Dermis blood vessel endothelial cell (primary cell): ENCODE data around the gene KRT37. TPM values are rescaled to one million over a fixed set of nuclear protein-coding genes. Genes with fewer than 3 reads are reported as not detected.
A peak's percentile ranks its signal among the peaks of the same experiment; 100 is the strongest.
"Not testable (repeated sequence)": the region's sequence is repeated elsewhere in the genome, so short reads cannot be mapped to it uniquely, and the experiment has no call there.

Source experiments
- DNase-seq: peaks from one replicate; pipeline ENCODE4 v3.0.0; 2010
- total RNA-seq: library from RNA; depleted of rRNA; stranded (reverse); fragments of >200 nt; gene quantifications from 2 replicates; pipeline ENCODE4 v1.2.3, GENCODE V29; 2014

The KRT37 gene
- total RNA-seq, 1 donor from 2014 or later: not detected

GRCh38 chr17:41403404-41404023 is 20.9 kb downstream of the KRT37 start:
- DNase-seq: peak; percentile 64

DNA sequence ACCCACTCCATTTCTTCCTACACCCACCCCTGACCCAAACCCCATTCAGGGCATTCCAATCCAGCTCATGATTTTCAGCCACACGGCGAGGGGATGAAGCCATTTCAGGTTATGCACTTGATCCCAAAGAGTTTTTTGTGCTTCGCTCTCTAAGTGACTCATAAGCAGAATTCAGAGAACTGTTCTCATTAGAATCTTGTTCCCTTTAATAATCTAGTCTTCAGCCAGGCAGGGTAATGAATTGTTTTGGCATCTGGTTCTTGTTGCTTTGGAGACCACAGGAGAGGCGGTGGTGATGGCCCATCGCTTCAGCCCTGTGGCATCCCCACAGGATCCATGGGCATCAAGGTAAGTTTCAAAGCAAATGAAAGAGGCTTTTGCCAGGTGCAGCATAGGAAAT is 22.2 kb downstream of the KRT37 start:
- no peak for DNase-seq

GRCh38 chr17:41396996-41397660 is 27.3 kb downstream of the KRT37 start, which contains the start of gene KRT31:
KRT31 (minus strand) TSS chr17:41397608; CDS start chr17:41397539, 69 bp downstream.
- no peak for DNase-seq

- no peak for DNase-seq
Observed at GRCh38 chr17:41396340-41396739, 28.0 kb downstream of the KRT37 start.

DNA sequence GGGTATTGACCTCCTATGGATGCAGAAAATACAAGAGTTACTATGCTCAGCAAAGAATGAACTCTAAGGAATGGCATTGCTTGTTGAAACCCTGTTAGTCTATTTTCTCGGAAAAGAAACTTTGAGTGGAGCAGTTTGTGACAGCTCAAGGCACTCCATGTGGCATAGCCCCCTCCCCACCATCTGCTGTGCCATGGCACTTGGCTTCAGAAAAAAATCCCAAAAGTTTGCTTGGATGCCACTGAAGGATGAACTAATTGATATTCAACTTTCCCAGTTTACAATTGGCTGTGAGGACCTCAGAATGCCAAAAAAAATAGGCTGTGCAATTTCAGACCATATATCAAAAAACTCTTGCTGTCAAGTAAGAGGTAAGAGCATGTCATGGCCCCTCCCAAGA is 28.8 kb downstream of the KRT37 start:
- DNase-seq: no peak

DNA sequence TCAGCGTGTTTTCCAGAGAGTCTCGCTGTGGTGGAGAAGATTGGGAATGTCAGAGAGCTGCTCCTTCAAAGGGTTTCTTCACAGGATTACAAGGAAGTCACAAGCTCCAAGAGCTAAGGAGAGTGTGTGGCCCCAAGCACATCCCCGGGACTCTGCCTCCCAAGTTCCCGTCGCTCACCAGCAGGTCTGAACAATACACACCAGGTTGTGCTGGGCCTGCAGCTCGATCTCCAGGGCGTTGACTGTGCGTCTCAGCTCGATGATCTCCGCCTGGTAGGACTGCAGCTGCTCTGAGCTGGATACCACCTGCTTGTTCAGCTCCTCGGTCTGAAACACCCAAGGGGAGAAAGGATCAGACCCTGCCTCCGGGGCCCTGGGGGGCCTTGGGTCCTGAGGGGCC is 29.3 kb downstream of the KRT37 start:
- not testable (repeated sequence) for DNase-seq

DNA sequence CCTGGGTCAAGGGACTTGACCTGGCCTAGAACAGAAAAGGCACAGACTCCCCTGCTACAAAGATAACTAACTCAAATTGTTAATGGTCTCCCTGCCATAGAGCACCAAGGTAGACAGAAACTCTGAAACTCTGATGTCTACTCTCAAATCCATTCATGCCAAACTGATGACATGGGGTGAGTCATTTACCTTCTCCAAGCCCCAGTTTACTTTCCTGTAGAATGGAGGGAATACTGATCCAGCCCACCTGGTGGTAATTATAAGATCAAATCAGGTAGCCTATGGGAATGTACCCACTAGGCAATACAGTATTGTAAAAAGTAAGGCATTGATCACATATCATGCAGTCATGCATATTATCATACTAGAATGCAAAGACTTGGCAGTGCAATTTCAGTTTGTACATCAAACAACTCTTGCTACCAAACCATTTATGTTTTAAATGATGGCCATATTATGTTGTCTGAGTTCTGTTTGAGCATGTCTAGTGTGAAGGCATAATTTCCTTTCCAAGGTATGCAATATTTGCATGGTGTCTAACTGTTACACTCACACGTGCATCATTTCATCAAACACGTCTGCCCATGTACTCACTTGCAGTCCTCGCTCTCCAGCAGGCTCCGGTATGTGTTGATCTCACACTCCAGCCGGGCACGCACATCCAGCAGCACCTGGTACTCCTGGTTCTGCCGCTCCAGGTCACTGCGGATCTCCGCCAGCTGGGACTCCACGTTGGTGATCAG is 30.0 kb downstream of the KRT37 start:
- DNase-seq: no peak

DNA sequence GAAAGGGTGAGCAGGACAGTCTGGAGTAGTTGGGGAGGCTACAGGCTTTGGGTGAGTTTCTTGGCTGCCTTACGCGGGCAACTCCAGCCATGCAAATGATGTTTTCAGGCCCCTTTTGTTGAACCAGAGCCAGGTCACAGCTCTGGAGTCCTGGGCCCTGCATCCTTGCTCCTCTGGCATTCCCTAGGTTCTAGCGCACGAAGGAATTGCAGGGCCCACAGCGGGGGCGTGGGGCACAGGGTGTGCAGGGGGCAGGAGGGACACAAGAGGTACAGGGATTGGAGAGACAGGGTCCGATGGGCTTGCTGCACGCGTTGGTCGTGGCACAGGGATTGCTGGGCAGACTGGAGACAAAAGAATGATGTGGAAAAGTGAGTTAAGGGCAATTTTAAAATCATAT is 30.6 kb downstream of the KRT37 start:
- DNase-seq: no peak

DNA sequence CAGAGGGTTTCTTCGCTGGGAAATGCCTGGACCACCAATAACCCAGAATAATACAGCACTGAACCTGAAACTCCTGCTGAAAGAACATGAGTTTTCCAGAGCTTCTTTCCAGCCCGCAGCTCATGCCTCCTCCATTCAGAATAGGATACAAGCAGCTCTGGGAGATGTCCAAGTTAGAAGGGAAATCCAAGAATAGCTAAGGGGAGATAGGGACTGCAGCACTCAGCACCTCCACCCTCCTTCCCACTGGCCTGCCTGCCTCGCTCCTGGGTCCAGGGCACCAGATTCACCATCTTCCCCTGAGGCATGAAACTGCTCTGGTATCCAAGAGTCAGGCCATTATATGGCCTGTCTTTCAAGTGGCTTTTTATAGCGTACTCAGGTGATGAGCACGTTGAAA is 31.1 kb downstream of the KRT37 start:
- DNase-seq: no peak

DNA sequence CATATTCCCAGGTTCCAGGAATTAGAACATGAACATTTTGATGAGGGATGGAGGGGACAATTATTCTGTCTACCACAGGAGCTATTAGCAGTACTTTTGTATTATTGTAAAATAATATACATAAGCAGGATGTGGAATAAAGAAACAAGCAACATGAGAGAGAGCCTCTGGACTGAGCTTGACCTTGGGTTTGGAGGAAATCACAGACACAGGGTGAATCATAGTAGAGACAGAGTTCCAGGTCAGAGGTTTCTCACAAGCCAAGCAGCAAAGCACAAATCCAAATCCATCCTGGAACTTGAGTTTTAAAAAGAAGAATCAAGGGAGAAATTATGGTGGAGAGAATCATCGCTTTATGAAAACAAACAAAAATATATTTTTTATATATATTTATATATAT is 32.1 kb downstream of the KRT37 start:
- no peak for DNase-seq

DNA sequence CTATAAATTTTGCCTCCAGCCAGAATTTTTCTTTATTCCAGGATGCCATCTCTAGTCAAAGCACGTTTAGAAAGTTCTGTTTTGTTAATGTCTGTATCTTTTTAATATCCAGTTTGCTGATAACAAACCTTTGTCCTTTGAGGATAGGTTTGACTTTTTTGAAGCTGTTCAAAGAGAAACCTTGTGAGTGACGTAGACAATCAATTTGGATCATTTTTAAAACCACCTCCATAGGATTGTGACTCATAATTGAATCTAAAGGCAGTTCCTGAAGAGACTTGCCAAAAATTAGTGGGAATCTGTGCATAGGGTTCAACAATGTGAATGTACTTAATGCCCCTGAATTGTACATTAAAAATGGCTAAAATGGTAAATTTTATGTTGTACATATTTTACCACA is 32.9 kb downstream of the KRT37 start:
- DNase-seq: no peak

DNA sequence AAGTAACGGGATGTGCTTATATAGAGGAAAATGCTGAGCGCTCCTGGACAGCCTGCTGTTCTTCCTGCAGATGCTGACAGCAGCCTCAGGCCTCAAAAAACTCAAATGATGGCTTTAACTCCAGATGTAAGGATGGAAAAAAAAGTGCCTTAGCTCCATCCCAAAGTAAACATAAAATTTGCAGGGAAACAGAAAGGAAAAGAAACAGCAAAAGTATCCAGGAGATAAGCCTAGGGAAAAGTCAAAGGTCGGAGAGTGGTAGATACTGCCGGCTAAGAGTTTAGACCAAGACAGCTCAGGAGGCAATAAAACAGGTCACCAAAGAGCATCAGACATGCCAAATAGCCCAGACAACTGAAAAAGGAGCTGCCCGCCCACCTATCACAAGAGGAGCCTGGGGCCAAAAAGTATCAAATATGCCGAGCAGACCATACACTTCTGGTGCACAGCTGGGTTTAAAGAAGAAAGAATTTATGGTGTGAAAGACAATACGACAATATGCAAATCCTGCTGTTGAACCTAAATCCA is 33.9 kb downstream of the KRT37 start:
- no peak for DNase-seq

DNA sequence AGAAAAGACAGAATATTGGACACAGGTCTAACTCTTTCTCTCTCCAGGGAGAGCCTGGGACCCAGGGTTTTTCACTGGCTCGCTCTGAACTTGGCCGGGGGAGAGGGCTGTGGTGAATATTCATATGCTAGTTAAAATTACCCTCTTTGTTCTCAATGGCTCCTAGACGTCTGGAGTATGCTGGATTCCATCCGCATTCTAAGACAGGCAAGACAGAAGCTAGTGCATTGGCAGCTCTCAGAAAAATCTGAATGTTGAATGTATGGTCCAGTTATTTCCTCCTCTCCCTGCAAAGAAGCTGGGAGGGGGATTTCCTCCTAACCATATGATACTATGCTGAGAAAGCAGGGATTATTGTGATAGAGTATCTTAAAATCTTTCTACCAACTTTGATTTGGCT is 36.7 kb downstream of the KRT37 start:
- DNase-seq: no peak

GRCh38 chr17:41386227-41386626 is 38.2 kb downstream of the KRT37 start:
- DNase-seq: no peak

GRCh38 chr17:41383690-41384089 is 40.7 kb downstream of the KRT37 start:
- no peak for DNase-seq

DNA sequence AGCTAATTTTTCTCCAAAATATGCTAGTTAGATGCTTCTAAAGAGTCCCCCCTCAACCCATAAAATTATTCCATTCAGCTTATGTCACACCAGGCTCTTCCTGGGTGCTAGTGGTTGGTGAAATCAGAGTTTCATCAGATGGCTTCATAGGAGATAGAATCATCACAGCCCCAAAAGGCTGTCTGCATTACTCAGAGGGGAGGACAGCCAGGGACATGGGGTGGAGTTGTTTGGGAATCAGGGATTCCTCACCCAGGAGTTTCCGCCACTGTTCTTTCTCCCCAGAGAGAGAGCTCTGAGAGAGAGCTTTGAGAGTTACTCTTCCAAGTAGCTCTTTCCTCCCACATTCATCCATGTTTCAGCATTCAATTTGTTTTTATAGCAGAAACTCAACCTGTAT is 42.0 kb downstream of the KRT37 start:
- no peak for DNase-seq

- not testable (repeated sequence) for DNase-seq
Observed at GRCh38 chr17:41381943-41382342, 42.4 kb downstream of the KRT37 start, which contains the start of gene KRT34. KRT34 (minus strand) TSS chr17:41382306; CDS start chr17:41382246, 60 bp downstream.

DNA sequence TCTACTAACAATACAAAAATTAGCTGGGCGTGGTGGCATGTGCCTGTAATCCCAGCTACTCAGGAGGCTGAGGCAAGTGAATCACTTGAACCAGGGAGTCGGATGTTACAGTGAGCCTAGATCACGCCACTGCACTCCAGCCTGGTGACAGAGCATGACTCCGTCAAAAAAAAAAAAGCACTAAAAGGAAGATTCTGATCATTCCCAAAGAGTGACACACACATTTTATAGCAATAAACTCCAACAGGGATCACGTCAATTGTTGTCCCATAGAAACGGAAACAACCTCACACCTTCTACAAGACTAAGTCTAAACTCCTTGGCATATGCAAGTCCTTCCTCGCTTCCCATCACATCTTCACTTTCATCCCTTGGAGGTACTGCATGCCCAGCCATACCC is 44.3 kb downstream of the KRT37 start:
- DNase-seq: not testable (repeated sequence)

- peak; percentile 2 for DNase-seq
Observed at GRCh38 chr17:41377546-41377945, 46.8 kb downstream of the KRT37 start.
